GM23338 (cell line): Measurements from ENCODE around the gene TMEM169.

Experiments
- CREB1 ChIP-seq: fragments of 250-450 bp; sonication (Bioruptor Pico); IDR thresholded peaks from 2 replicates; pipeline ENCODE4 v1.5.0; 2020; ENCODE audit warnings: low read depth, mild to moderate bottlenecking, moderate library complexity
- CTCF ChIP-seq, 2 experiments: fragments of 200-600 bp in 1 of 2; sonication (generic) in 1 of 2; conservative IDR thresholded peaks; 2 replicates each; pipeline versions ENCODE4 v1.5.1 to v1.6.1; 2016 to 2017; ENCODE audit warnings: antibody characterized with exemption in 2 of 2, low read depth in 2 of 2, mild to moderate bottlenecking in 2 of 2, moderate library complexity in 1 of 2
- EZH2 ChIP-seq: fragments of 200-600 bp; sonication (generic); IDR thresholded peaks from one replicate; pipeline ENCODE4 v1.8.0; 2017; ENCODE audit warnings: antibody characterized with exemption, mild to moderate bottlenecking, low read depth; ENCODE audit not compliant: unreplicated experiment
- JUNB ChIP-seq: IDR thresholded peaks from one replicate; pipeline ENCODE4 v1.6.1; 2016; ENCODE audit warnings: antibody characterized with exemption; ENCODE audit not compliant: unreplicated experiment
- POLR2AphosphoS5 ChIP-seq: IDR thresholded peaks from 2 replicates; pipeline ENCODE4 v1.6.1; 2016; ENCODE audit warnings: antibody characterized with exemption, low read depth
- REST ChIP-seq: IDR thresholded peaks from one replicate; pipeline ENCODE4 v1.6.1; 2018; ENCODE audit warnings: antibody characterized with exemption; ENCODE audit not compliant: unreplicated experiment

DNA sequence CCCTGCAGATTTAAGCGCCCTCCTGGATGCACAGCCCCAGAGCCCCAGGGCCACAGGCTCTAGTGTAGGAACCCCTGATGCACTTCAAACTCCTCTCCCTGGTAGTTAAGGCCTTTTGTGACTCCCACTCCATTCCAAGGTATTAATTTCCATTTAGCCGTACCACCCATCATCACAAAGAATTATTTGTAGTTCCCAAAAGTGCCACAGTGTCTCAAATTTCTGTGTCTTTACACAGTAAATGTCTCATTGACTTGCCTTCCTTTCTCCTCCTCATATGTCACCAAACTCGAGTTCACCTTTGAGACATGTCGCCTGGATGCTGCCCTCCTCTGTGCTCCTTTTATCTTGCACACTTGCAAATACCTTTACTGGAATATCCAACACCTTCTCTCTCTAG lies 26.0 kb upstream of the TMEM169 start:
- TF ChIP-seq CTCF (conservative IDR thresholded peaks at IDR 0.05; ENCODE audit: low read depth in 2 of 2) = no peak
- TF ChIP-seq POLR2AphosphoS5 = no peak
- TF ChIP-seq EZH2 = no peak
- no peak for TF ChIP-seq REST
- TF ChIP-seq CREB1 (CRISPR knock-in tag) = no peak
- no peak for TF ChIP-seq JUNB
